Panc1 (cell line): ENCODE data around the gene TEAD4. TPM values are rescaled to one million over a fixed set of nuclear protein-coding genes. Genes with fewer than 3 reads are reported as not detected.

Experiments
- ATAC-seq: fragments of 200-7000 bp; cut with Tn5 transposase; 2 replicates; pipeline ENCODE4 v1.9.1; 2020; ENCODE audit warnings: mild to moderate bottlenecking, moderate library complexity
- BruUV-seq: library from RNA; stranded (reverse); fragments of 400-500 nt; replicated peaks from 2 replicates; lab custom pipeline; 2021; lab: Mats Ljungman, UMichigan
- CTCF ChIA-PET: fragments of 300-600 bp; sonication (Branson Sonifier 250); formaldehyde crosslinking; loops from one replicate; lab custom pipeline; 2022; ENCODE audit warnings: antibody characterized with exemption; lab: Charles Lee
- POLR2A ChIA-PET: fragments of 300-600 bp; sonication (Branson Sonifier 250); formaldehyde crosslinking; loops from one replicate; lab custom pipeline; 2022; ENCODE audit warnings: antibody characterized with exemption; lab: Charles Lee
- DNase-seq: peaks from one replicate; pipeline ENCODE4 v3.0.0-alpha.2; 2010; ENCODE audit warnings: low read depth, low spot score
- H3K27ac ChIP-seq: 2 replicates; pipeline ENCODE4 v1.5.1; 2011; ENCODE audit warnings: mild to moderate bottlenecking, low read length, inconsistent platforms
- H3K27me3 ChIP-seq: fragments of 200-500 bp; sonication (Bioruptor generic); 2 replicates; pipeline ENCODE4 v1.6.0; 2014; ENCODE audit warnings: low read length, inconsistent platforms; ENCODE audit not compliant: control insufficient read depth, insufficient read depth
- H3K36me3 ChIP-seq: fragments of 200-500 bp; sonication (Bioruptor generic); 2 replicates; pipeline ENCODE4 v1.5.1; 2014; ENCODE audit warnings: inconsistent platforms, mild to moderate bottlenecking, low read length, moderate library complexity; ENCODE audit not compliant: control insufficient read depth, insufficient read depth
- H3K4me1 ChIP-seq: 2 replicates; pipeline ENCODE4 v1.5.1; 2011; ENCODE audit warnings: inconsistent platforms, mild to moderate bottlenecking, low read length, moderate library complexity; ENCODE audit not compliant: control insufficient read depth, insufficient read depth
- H3K4me3 ChIP-seq, 2 experiments: 2 replicates each; pipeline ENCODE4 v1.5.1; 2011 to 2012; ENCODE audit warnings: low read depth in 2 of 2, low read length in 2 of 2, mild to moderate bottlenecking in 2 of 2, inconsistent platforms in 1 of 2, moderate library complexity in 1 of 2
- H3K9me3 ChIP-seq: fragments of 200-500 bp; sonication (Bioruptor generic); 2 replicates; pipeline ENCODE4 v1.5.1; 2014; ENCODE audit warnings: low read depth, mild to moderate bottlenecking, inconsistent platforms, low read length, moderate library complexity; ENCODE audit not compliant: control insufficient read depth, insufficient read depth
- CTCF ChIP-seq: fragments of 450-650 bp; IDR thresholded peaks from 2 replicates; pipeline ENCODE4 v1.5.1; 2017; ENCODE audit warnings: mild to moderate bottlenecking
- POLR2AphosphoS5 ChIP-seq: IDR thresholded peaks from 2 replicates; pipeline ENCODE4 v1.6.1; 2012; ENCODE audit warnings: mild to moderate bottlenecking, low read depth, low read length, moderate library complexity
- SIN3A ChIP-seq: IDR thresholded peaks from 2 replicates; pipeline ENCODE4 v1.6.1; 2012; ENCODE audit warnings: low read depth, mild to moderate bottlenecking, low read length, moderate library complexity, borderline replicate concordance; ENCODE audit not compliant: insufficient read depth
- TCF7L2 ChIP-seq: IDR thresholded peaks from 2 replicates; pipeline ENCODE4 v1.6.1; 2011; ENCODE audit warnings: mild to moderate bottlenecking, low read depth, low read length, inconsistent platforms
- in situ Hi-C: cut with HindIII; loops from 2 replicates; pipeline ENCODE4 v1.10.0; 2016; ENCODE audit warnings: low sequenced_read_pairs, low pct_unique_long_range_greater_than_20kb
- intact Hi-C: fragments of 100-400 bp; cut with micrococcal nuclease; formaldehyde crosslinking; loops from one replicate; pipeline ENCODE4 v1.10.0; 2022; ENCODE audit not compliant: unreplicated experiment
- total RNA-seq: library from RNA; stranded (reverse); gene quantifications from one replicate; pipeline ENCODE4 v1.2.1, GENCODE V29; 2021; ENCODE audit not compliant: unreplicated experiment
- TF ChIP-seq, protein P1 (sequence below), 2 experiments: IDR thresholded peaks; 2 replicates each; pipeline ENCODE4 v1.6.1; 2011 to 2012; ENCODE audit warnings: low read depth in 2 of 2, control low read depth in 1 of 2, low read length in 1 of 2, mild to moderate bottlenecking in 1 of 2, moderate library complexity in 1 of 2; ENCODE audit not compliant: insufficient read depth in 1 of 2

TEAD4 gene
- total RNA-seq, 1 experiment from 2014 or later, result 47.6 TPM

DNA sequence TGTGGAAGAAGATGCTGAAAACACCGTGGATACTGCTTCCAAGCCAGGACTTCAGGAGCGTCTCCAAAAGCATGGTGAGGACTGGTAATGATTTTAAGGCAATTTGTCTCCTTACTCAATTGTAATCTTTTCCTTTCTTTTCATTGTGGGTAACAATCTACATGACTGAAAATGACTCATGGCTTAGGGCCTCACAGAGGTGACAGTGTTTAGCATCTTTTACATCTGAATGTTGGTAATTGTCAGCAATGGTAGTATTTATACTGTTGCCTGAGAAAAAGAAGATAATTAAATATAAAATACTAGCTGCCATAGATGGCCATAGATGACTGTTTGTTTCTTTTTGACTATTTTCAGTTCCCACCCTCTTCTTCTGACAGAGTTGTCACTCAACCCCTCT, 36.9 kb upstream of the TEAD4 start:
- Histone ChIP-seq H3K4me3 (no peak overlapping the region), H3K9me3 (no peaks in the 10 kb centered on the region), H3K36me3 (peaks cover 7% of the 10 kb centered on the region; the same call in 1 of the 2 replicates), H3K4me1 (no peaks in the 10 kb centered on the region), H3K27me3 (no peaks in the 10 kb centered on the region), H3K27ac (no peak overlapping the region)
- intact Hi-C loops, result no loop called here
- CTCF ChIA-PET, result no interaction called here
- POLR2A ChIA-PET, result no interaction called here
- DNase-seq, result no peak
- no peak for ATAC-seq
- no peak for TF ChIP-seq TCF7L2
- no peak for TF ChIP-seq SIN3A
- TF ChIP-seq POLR2AphosphoS5, result no peak
- TF ChIP-seq, protein P1, sequence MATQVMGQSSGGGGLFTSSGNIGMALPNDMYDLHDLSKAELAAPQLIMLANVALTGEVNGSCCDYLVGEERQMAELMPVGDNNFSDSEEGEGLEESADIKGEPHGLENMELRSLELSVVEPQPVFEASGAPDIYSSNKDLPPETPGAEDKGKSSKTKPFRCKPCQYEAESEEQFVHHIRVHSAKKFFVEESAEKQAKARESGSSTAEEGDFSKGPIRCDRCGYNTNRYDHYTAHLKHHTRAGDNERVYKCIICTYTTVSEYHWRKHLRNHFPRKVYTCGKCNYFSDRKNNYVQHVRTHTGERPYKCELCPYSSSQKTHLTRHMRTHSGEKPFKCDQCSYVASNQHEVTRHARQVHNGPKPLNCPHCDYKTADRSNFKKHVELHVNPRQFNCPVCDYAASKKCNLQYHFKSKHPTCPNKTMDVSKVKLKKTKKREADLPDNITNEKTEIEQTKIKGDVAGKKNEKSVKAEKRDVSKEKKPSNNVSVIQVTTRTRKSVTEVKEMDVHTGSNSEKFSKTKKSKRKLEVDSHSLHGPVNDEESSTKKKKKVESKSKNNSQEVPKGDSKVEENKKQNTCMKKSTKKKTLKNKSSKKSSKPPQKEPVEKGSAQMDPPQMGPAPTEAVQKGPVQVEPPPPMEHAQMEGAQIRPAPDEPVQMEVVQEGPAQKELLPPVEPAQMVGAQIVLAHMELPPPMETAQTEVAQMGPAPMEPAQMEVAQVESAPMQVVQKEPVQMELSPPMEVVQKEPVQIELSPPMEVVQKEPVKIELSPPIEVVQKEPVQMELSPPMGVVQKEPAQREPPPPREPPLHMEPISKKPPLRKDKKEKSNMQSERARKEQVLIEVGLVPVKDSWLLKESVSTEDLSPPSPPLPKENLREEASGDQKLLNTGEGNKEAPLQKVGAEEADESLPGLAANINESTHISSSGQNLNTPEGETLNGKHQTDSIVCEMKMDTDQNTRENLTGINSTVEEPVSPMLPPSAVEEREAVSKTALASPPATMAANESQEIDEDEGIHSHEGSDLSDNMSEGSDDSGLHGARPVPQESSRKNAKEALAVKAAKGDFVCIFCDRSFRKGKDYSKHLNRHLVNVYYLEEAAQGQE (IDR thresholded peaks at IDR 0.05; ENCODE audit: insufficient read depth in 1 of 2, low read depth in 2 of 2, low read length in 1 of 2), result no peak
- no peak for TF ChIP-seq CTCF
- in situ Hi-C loops, result no loop called here
- no TSS peak for BruUV-seq

DNA sequence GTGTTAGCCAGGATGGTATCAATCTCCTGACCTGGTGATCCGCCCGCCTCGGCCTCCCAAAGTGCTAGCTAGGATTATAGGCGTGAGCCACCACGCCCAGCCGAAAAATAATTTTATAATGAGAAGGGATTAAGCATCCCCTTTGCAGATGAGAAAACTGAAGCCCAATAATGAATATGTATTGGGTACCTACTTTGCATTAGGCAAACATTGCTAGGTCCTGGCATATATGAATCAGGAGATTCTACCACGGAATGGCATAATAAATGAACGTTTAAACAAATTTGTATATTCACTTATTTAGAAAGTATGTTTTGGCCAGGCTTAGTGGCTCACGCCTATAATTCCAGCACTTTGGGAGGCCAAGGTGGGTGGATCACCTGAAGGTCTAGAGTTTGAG, 36.1 kb upstream of the TEAD4 start:
- Histone ChIP-seq H3K36me3 (peaks cover 7% of the 10 kb centered on the region; the same call in 1 of the 2 replicates), H3K9me3 (no peaks in the 10 kb centered on the region), H3K27me3 (no peaks in the 10 kb centered on the region), H3K4me1 (no peaks in the 10 kb centered on the region), H3K27ac (no peak overlapping the region), H3K4me3 (no peak overlapping the region)
- TF ChIP-seq POLR2AphosphoS5 (no peak), SIN3A (no peak), TCF7L2 (no peak), CTCF (no peak)
- TF ChIP-seq, protein P1 (IDR thresholded peaks at IDR 0.05; ENCODE audit: insufficient read depth in 1 of 2, low read depth in 2 of 2, low read length in 1 of 2), result no peak
- ChIA-PET POLR2A (interaction anchor here (0.7 kb wide), 1 partner anchor 447 kb away, joined by 4 read pairs; no protein-coding TSS in a partner anchor), CTCF (no interaction called here)
- in situ Hi-C loops (no loop called here), intact Hi-C loops (no loop called here)
- ATAC-seq, result no peak
- no peak for DNase-seq
- BruUV-seq, result no TSS peak
